H1 (cell line): ENCODE measurements around the gene RTP2. TPM values are rescaled to one million over a fixed set of nuclear protein-coding genes. Genes with fewer than 3 reads are reported as not detected.

Source experiments
- BCL11A ChIP-seq, 2 experiments: IDR thresholded peaks; one replicate each; pipeline ENCODE4 v1.6.1; 2011; ENCODE audit warnings: low read depth in 2 of 2, low read length in 2 of 2, mild to moderate bottlenecking in 2 of 2
- CTBP2 ChIP-seq: IDR thresholded peaks from 2 replicates; pipeline ENCODE4 v1.7.0; 2011; ENCODE audit warnings: borderline replicate concordance, mild to moderate bottlenecking, moderate library complexity, mixed read lengths, low read length; ENCODE audit not compliant: insufficient read depth, insufficient read length
- EP300 ChIP-seq, 2 experiments: IDR thresholded peaks; 1 replicate in 1 of 2; 2 replicates in 1 of 2; pipeline ENCODE4 v1.6.1; 2011 to 2012; ENCODE audit warnings: low read depth in 2 of 2, low read length in 2 of 2, mild to moderate bottlenecking in 2 of 2, borderline replicate concordance in 1 of 2, inconsistent platforms in 1 of 2, moderate library complexity in 1 of 2
- KDM4A ChIP-seq: IDR thresholded peaks from one replicate; pipeline ENCODE4 v1.7.1; 2012; ENCODE audit warnings: low read depth, mild to moderate bottlenecking, moderate library complexity, low read length, inconsistent platforms; ENCODE audit not compliant: severe bottlenecking
- KDM5A ChIP-seq: fragments of 200-600 bp; IDR thresholded peaks from 2 replicates; pipeline ENCODE4 v1.7.1; 2012; ENCODE audit warnings: mild to moderate bottlenecking, low read length, inconsistent platforms, mixed read lengths
- POLR2A ChIP-seq, 2 experiments: IDR thresholded peaks; 1 replicate in 1 of 2; 2 replicates in 1 of 2; pipeline ENCODE4 v1.6.1; 2011; ENCODE audit warnings: low read depth in 2 of 2, low read length in 2 of 2, mild to moderate bottlenecking in 2 of 2; ENCODE audit errors: control extremely low read depth in 1 of 2
- RBBP5 ChIP-seq: IDR thresholded peaks from 2 replicates; pipeline ENCODE4 v1.7.1; 2012; ENCODE audit warnings: low read depth, mild to moderate bottlenecking, inconsistent platforms, low read length, moderate library complexity, borderline replicate concordance
- SRF ChIP-seq: IDR thresholded peaks from 2 replicates; pipeline ENCODE4 v1.6.1; 2011; ENCODE audit warnings: mild to moderate bottlenecking, low read depth, low read length, moderate library complexity
- TAF1 ChIP-seq: IDR thresholded peaks from 2 replicates; pipeline ENCODE4 v1.6.1; 2011; ENCODE audit warnings: mild to moderate bottlenecking, low read depth, low read length
- polyA plus RNA-seq, 7 experiments: library from polyadenylated mRNA; depleted of rRNA in 3 of 7; stranded (reverse) in 5 of 7; unstranded in 2 of 7; fragments of >200 nt in 5 of 7; fragments of 200-250 nt in 2 of 7; gene quantifications; 1 replicate in 5 of 7; 2 replicates in 1 of 7; 4 replicates in 1 of 7; pipeline versions ENCODE4 v1.2.1 to v1.2.3, GENCODE V29; 2011 to 2013; ENCODE audit warnings: missing spikeins in 2 of 7, mixed read lengths in 2 of 7
- total RNA-seq: library from RNA; stranded (reverse); fragmentation: NEBNext Ultra II Directional; extraction: Animal tissue kit (Norgen Biotek cat#: 25700); gene quantifications from 2 replicates; pipeline ENCODE4 v1.2.1, GENCODE V29; 2021
- TF ChIP-seq, protein P1 (sequence below): fragments of 300-600 bp; sonication (generic); IDR thresholded peaks from 2 replicates; pipeline ENCODE4 v1.7.1; 2012; ENCODE audit warnings: low read length, moderate library complexity, mild to moderate bottlenecking, inconsistent platforms; ENCODE audit not compliant: insufficient replicate concordance

The RTP2 gene
- total and polyA plus RNA-seq, 2 of the 8 experiments (the other 6 are each of a cell fraction or from before 2014, with no cell fraction given) = not detected

DNA sequence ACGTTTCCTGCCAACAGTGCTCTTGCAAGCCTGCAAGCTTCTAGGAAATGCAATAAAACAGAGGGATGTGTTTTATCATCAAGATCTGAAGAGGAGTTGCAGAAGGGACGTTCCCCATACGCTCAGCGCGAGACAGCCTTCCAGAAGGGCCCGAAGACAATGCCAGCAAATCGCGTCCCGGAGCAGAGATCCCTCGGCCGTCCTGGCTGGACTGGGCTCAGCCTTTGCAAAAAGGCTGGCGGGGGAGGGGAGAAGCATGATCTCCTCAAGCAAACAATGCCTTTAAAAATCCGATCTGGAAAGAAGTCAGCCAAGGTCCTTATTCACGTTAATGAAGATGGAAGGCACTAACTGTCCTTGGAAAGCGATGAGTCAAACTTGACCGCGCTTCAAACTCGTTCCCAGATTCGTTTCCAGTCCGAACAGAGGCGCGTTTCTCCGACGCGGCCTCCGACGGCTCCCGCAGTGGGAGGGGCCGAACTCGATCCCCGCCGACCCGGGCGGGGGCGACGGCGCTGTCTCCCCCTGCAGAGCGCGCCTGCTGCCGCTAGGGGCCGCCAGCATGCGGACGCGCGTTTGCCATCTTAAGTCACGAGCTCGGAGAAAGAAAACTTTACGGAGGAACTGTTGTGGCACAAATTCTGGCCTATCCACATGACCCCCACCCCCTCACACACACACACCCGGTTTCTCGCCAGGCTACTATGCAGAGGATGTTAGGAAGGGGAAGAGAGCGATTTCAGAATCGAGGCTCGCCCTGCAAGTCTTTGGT, 37.4 kb upstream of the RTP2 start (continued):
- 0 out of 2 replicates have a peak, but pooled peaks have one; percentile 36 for TF ChIP-seq RBBP5
- no peak for TF ChIP-seq BCL11A (IDR thresholded peaks at IDR 0.05; ENCODE audit: low read depth in 2 of 2, low read length in 2 of 2)
- TF ChIP-seq TAF1 = peak; percentile 62
- TF ChIP-seq, protein P1, sequence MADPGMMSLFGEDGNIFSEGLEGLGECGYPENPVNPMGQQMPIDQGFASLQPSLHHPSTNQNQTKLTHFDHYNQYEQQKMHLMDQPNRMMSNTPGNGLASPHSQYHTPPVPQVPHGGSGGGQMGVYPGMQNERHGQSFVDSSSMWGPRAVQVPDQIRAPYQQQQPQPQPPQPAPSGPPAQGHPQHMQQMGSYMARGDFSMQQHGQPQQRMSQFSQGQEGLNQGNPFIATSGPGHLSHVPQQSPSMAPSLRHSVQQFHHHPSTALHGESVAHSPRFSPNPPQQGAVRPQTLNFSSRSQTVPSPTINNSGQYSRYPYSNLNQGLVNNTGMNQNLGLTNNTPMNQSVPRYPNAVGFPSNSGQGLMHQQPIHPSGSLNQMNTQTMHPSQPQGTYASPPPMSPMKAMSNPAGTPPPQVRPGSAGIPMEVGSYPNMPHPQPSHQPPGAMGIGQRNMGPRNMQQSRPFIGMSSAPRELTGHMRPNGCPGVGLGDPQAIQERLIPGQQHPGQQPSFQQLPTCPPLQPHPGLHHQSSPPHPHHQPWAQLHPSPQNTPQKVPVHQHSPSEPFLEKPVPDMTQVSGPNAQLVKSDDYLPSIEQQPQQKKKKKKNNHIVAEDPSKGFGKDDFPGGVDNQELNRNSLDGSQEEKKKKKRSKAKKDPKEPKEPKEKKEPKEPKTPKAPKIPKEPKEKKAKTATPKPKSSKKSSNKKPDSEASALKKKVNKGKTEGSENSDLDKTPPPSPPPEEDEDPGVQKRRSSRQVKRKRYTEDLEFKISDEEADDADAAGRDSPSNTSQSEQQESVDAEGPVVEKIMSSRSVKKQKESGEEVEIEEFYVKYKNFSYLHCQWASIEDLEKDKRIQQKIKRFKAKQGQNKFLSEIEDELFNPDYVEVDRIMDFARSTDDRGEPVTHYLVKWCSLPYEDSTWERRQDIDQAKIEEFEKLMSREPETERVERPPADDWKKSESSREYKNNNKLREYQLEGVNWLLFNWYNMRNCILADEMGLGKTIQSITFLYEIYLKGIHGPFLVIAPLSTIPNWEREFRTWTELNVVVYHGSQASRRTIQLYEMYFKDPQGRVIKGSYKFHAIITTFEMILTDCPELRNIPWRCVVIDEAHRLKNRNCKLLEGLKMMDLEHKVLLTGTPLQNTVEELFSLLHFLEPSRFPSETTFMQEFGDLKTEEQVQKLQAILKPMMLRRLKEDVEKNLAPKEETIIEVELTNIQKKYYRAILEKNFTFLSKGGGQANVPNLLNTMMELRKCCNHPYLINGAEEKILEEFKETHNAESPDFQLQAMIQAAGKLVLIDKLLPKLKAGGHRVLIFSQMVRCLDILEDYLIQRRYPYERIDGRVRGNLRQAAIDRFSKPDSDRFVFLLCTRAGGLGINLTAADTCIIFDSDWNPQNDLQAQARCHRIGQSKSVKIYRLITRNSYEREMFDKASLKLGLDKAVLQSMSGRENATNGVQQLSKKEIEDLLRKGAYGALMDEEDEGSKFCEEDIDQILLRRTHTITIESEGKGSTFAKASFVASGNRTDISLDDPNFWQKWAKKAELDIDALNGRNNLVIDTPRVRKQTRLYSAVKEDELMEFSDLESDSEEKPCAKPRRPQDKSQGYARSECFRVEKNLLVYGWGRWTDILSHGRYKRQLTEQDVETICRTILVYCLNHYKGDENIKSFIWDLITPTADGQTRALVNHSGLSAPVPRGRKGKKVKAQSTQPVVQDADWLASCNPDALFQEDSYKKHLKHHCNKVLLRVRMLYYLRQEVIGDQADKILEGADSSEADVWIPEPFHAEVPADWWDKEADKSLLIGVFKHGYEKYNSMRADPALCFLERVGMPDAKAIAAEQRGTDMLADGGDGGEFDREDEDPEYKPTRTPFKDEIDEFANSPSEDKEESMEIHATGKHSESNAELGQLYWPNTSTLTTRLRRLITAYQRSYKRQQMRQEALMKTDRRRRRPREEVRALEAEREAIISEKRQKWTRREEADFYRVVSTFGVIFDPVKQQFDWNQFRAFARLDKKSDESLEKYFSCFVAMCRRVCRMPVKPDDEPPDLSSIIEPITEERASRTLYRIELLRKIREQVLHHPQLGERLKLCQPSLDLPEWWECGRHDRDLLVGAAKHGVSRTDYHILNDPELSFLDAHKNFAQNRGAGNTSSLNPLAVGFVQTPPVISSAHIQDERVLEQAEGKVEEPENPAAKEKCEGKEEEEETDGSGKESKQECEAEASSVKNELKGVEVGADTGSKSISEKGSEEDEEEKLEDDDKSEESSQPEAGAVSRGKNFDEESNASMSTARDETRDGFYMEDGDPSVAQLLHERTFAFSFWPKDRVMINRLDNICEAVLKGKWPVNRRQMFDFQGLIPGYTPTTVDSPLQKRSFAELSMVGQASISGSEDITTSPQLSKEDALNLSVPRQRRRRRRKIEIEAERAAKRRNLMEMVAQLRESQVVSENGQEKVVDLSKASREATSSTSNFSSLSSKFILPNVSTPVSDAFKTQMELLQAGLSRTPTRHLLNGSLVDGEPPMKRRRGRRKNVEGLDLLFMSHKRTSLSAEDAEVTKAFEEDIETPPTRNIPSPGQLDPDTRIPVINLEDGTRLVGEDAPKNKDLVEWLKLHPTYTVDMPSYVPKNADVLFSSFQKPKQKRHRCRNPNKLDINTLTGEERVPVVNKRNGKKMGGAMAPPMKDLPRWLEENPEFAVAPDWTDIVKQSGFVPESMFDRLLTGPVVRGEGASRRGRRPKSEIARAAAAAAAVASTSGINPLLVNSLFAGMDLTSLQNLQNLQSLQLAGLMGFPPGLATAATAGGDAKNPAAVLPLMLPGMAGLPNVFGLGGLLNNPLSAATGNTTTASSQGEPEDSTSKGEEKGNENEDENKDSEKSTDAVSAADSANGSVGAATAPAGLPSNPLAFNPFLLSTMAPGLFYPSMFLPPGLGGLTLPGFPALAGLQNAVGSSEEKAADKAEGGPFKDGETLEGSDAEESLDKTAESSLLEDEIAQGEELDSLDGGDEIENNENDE = no peak
- no peak for TF ChIP-seq EP300 (IDR thresholded peaks at IDR 0.05; ENCODE audit: borderline replicate concordance in 1 of 2, low read depth in 2 of 2, low read length in 2 of 2)
- no peak for TF ChIP-seq SRF
- no peak for TF ChIP-seq KDM5A
- TF ChIP-seq POLR2A (IDR thresholded peaks at IDR 0.05; ENCODE audit: control extremely low read depth in 1 of 2, low read depth in 2 of 2, low read length in 2 of 2) = peak; percentile 63 to 86
- no peak for TF ChIP-seq KDM4A
- TF ChIP-seq CTBP2 = no peak
